WTC11 (cell line): ENCODE results near the gene AQP12B. TPM values are rescaled to one million over a fixed set of nuclear protein-coding genes. Genes with fewer than 3 reads are reported as not detected.

ENCODE experiments used
- ATAC-seq: fragments of 200-7000 bp; cut with Tn5 transposase; 2 replicates; pipeline ENCODE4 v1.10.0; 2021; ENCODE audit warnings: mild to moderate bottlenecking, moderate library complexity
- CTCF ChIA-PET: fragments of 300-600 bp; sonication (Branson Sonifier 250); formaldehyde crosslinking; loops from one replicate; lab custom pipeline; 2021; ENCODE audit warnings: antibody characterized with exemption; lab: Charles Lee
- POLR2A ChIA-PET: fragments of 350-600 bp; sonication (Branson Sonifier 250); formaldehyde crosslinking; loops from one replicate; lab custom pipeline; 2021; ENCODE audit warnings: antibody characterized with exemption; lab: Charles Lee
- DNase-seq: peaks from one replicate; pipeline ENCODE4 v3.0.0; 2021; ENCODE audit warnings: low spot score
- H3K27ac Mint-ChIP-seq: 2 replicates; pipeline ENCODE4 v1.8.0; 2021; ENCODE audit warnings: mixed read lengths
- H3K27me3 Mint-ChIP-seq: 2 replicates; pipeline ENCODE4 v1.8.0; 2021; ENCODE audit warnings: low read depth, mild to moderate bottlenecking, moderate library complexity, mixed read lengths
- H3K36me3 Mint-ChIP-seq: 2 replicates; pipeline ENCODE4 v1.8.0; 2021; ENCODE audit warnings: mixed read lengths
- H3K4me1 Mint-ChIP-seq: 2 replicates; pipeline ENCODE4 v1.8.0; 2022; ENCODE audit warnings: mixed read lengths
- H3K4me3 Mint-ChIP-seq: 2 replicates; pipeline ENCODE4 v1.8.0; 2021; ENCODE audit warnings: mild to moderate bottlenecking, moderate library complexity, mixed read lengths
- H3K9me3 Mint-ChIP-seq: 2 replicates; pipeline ENCODE4 v1.8.0; 2021; ENCODE audit warnings: mixed read lengths
- AFF4 ChIP-seq: sonication (generic); formaldehyde crosslinking; IDR thresholded peaks from 2 replicates; pipeline ENCODE4 v1.8.1; 2023; ENCODE audit warnings: mild to moderate bottlenecking, missing genetic modification reagents, borderline replicate concordance
- ARID4B ChIP-seq: sonication (generic); formaldehyde crosslinking; IDR thresholded peaks from 2 replicates; pipeline ENCODE4 v1.8.0; 2023; ENCODE audit warnings: missing genetic modification reagents, mild to moderate bottlenecking, borderline replicate concordance
- E2F1 ChIP-seq: sonication (generic); formaldehyde crosslinking; IDR thresholded peaks from 2 replicates; pipeline ENCODE4 v1.8.0; 2022; ENCODE audit warnings: mild to moderate bottlenecking, missing genetic modification reagents
- EMX1 ChIP-seq: fragments of 250-450 bp; sonication (Bioruptor Pico); IDR thresholded peaks from 2 replicates; pipeline ENCODE4 v1.8.0; 2021; ENCODE audit warnings: mild to moderate bottlenecking
- GTF2I ChIP-seq: fragments of 250-450 bp; sonication (Bioruptor Pico); conservative IDR thresholded peaks from 2 replicates; pipeline ENCODE4 v1.4.0; 2021; ENCODE audit warnings: mild to moderate bottlenecking
- MYBL2 ChIP-seq: sonication (generic); formaldehyde crosslinking; IDR thresholded peaks from 2 replicates; pipeline ENCODE4 v1.8.1; 2023; ENCODE audit warnings: mild to moderate bottlenecking, moderate library complexity, missing genetic modification reagents
- SMAD3 ChIP-seq: sonication (generic); formaldehyde crosslinking; IDR thresholded peaks from 2 replicates; pipeline ENCODE4 v1.8.0; 2022; ENCODE audit warnings: missing genetic modification reagents, mild to moderate bottlenecking, borderline replicate concordance
- SOX15 ChIP-seq: fragments of 250-450 bp; sonication (Bioruptor Pico); IDR thresholded peaks from 2 replicates; pipeline ENCODE4 v1.9.0; 2021; ENCODE audit warnings: mild to moderate bottlenecking
- ZNF138 ChIP-seq: sonication (generic); formaldehyde crosslinking; conservative IDR thresholded peaks from 2 replicates; pipeline ENCODE4 v1.8.1; 2022; ENCODE audit warnings: mild to moderate bottlenecking, moderate library complexity, missing genetic modification reagents
- ZNF219 ChIP-seq: sonication (generic); formaldehyde crosslinking; IDR thresholded peaks from 2 replicates; pipeline ENCODE4 v1.8.0; 2023; ENCODE audit warnings: missing genetic modification reagents, mild to moderate bottlenecking, borderline replicate concordance
- ZNF423 ChIP-seq: fragments of 250-450 bp; sonication (Bioruptor Pico); IDR thresholded peaks from 2 replicates; pipeline ENCODE4 v2.1.2; 2022; ENCODE audit warnings: mild to moderate bottlenecking, moderate library complexity
- total RNA-seq: library from RNA; stranded (reverse); gene quantifications from 3 replicates; pipeline ENCODE4 v1.2.3, GENCODE V29; 2021
- TF ChIP-seq, protein P1 (sequence below): sonication (generic); formaldehyde crosslinking; IDR thresholded peaks from 2 replicates; pipeline ENCODE4 v1.8.1; 2023; ENCODE audit warnings: mild to moderate bottlenecking, missing genetic modification reagents, moderate library complexity
- TF ChIP-seq, protein P2 (sequence below): fragments of 250-450 bp; sonication (Bioruptor Pico); IDR thresholded peaks from 2 replicates; pipeline ENCODE4 v2.1.2; 2022; ENCODE audit warnings: mild to moderate bottlenecking, moderate library complexity
- TF ChIP-seq, protein P3 (sequence below): sonication (generic); formaldehyde crosslinking; IDR thresholded peaks from 2 replicates; pipeline ENCODE4 v1.8.0; 2022; ENCODE audit warnings: mild to moderate bottlenecking, missing genetic modification reagents

AQP12B gene
- total RNA-seq, 1 experiment from 2014 or later = not detected

- TF ChIP-seq ARID4B (CRISPR knock-in tag) = no peak
- TF ChIP-seq AFF4 (CRISPR knock-in tag) = no peak
- TF ChIP-seq, protein P1, sequence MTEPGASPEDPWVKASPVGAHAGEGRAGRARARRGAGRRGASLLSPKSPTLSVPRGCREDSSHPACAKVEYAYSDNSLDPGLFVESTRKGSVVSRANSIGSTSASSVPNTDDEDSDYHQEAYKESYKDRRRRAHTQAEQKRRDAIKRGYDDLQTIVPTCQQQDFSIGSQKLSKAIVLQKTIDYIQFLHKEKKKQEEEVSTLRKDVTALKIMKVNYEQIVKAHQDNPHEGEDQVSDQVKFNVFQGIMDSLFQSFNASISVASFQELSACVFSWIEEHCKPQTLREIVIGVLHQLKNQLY (CRISPR knock-in tag) = no peak
- no peak for TF ChIP-seq ZNF423
- TF ChIP-seq, protein P2, sequence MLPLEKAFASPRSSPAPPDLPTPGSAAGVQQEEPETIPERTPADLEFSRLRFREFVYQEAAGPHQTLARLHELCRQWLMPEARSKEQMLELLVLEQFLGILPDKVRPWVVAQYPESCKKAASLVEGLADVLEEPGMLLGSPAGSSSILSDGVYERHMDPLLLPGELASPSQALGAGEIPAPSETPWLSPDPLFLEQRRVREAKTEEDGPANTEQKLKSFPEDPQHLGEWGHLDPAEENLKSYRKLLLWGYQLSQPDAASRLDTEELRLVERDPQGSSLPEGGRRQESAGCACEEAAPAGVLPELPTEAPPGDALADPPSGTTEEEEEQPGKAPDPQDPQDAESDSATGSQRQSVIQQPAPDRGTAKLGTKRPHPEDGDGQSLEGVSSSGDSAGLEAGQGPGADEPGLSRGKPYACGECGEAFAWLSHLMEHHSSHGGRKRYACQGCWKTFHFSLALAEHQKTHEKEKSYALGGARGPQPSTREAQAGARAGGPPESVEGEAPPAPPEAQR (CRISPR knock-in tag) = no peak
- no peak for TF ChIP-seq EMX1
- no peak for TF ChIP-seq MYBL2 (CRISPR knock-in tag)
Measured at GRCh38 chr2:240672076-240672700, 10.5 kb downstream of the AQP12B start (continued).

- no peak overlapping the region for H3K27ac Mint-ChIP-seq
- POLR2A ChIA-PET = no interaction called here
- TF ChIP-seq, protein P3, sequence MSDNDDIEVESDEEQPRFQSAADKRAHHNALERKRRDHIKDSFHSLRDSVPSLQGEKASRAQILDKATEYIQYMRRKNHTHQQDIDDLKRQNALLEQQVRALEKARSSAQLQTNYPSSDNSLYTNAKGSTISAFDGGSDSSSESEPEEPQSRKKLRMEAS (CRISPR knock-in tag) = no peak
- no peak for TF ChIP-seq SOX15 (CRISPR knock-in tag)
- TF ChIP-seq ARID4B (CRISPR knock-in tag) = no peak
- no peak for TF ChIP-seq GTF2I (CRISPR knock-in tag)
- TF ChIP-seq ZNF138 (CRISPR knock-in tag) = no peak
- TF ChIP-seq E2F1 = no peak
- no peak for TF ChIP-seq ZNF423
- TF ChIP-seq SMAD3 (CRISPR knock-in tag) = no peak
- TF ChIP-seq ZNF219 (CRISPR knock-in tag) = no peak
- H3K4me1 Mint-ChIP-seq = no peaks in the 10 kb centered on the region
- CTCF ChIA-PET = no interaction called here
- H3K36me3 Mint-ChIP-seq = no peaks in the 10 kb centered on the region
- no peak overlapping the region for H3K4me3 Mint-ChIP-seq
- ATAC-seq (no peak), DNase-seq (no peak)
- H3K9me3 Mint-ChIP-seq = peaks cover 4% of the 10 kb centered on the region
- H3K27me3 Mint-ChIP-seq = peaks cover 40% of the 10 kb centered on the region
Measured at GRCh38 chr2:240670950-240671349, 11.7 kb downstream of the AQP12B start.
